ENCODE results near the gene BANF2. TPM values are rescaled to one million over a fixed set of nuclear protein-coding genes. Genes with fewer than 3 reads are reported as not detected.

BANF2 gene
- total RNA-seq, 6 experiments from 2014 or later: not detected

GRCh38 chr20:17711267-17711627 lies 11.5 kb downstream of the BANF2 start:
- no peak for TF ChIP-seq CTCF (IDR thresholded peaks at IDR 0.05)
- Mint-ChIP-seq H3K4me1 (ENCODE audit: low read depth) (peaks cover 7% of the 10 kb centered on the region), H3K4me3 (no peak overlapping the region), H3K36me3 (ENCODE audit: low read depth) (no peaks in the 10 kb centered on the region), H3K27ac (no peak overlapping the region), H3K27me3 (ENCODE audit: insufficient read depth) (peaks cover 12% of the 10 kb centered on the region), H3K9me3 (no peaks in the 10 kb centered on the region)
- no peak for DNase-seq

- no peaks in the 10 kb centered on the region for H3K9me3 Mint-ChIP-seq
- H3K27ac Mint-ChIP-seq: no peak overlapping the region
- H3K4me1 Mint-ChIP-seq (ENCODE audit: low read depth): peaks cover 7% of the 10 kb centered on the region
- H3K4me3 Mint-ChIP-seq: no peak overlapping the region
- H3K27me3 Mint-ChIP-seq (ENCODE audit: insufficient read depth): peaks cover 12% of the 10 kb centered on the region
- H3K36me3 Mint-ChIP-seq (ENCODE audit: low read depth): no peaks in the 10 kb centered on the region
- DNase-seq: no peak
- no peak for TF ChIP-seq CTCF (IDR thresholded peaks at IDR 0.05)
Measured at GRCh38 chr20:17712201-17712600, 12.4 kb downstream of the BANF2 start.

- Mint-ChIP-seq H3K4me1 (ENCODE audit: low read depth) (peaks cover 7% of the 10 kb centered on the region), H3K27me3 (ENCODE audit: insufficient read depth) (peaks cover 12% of the 10 kb centered on the region), H3K27ac (no peak overlapping the region), H3K9me3 (no peaks in the 10 kb centered on the region), H3K36me3 (ENCODE audit: low read depth) (no peaks in the 10 kb centered on the region), H3K4me3 (no peak overlapping the region)
- DNase-seq: no peak
- TF ChIP-seq CTCF (IDR thresholded peaks at IDR 0.05): no peak
Measured at GRCh38 chr20:17712708-17713107, 12.9 kb downstream of the BANF2 start.

- Mint-ChIP-seq H3K9me3 (no peaks in the 10 kb centered on the region), H3K4me3 (no peak overlapping the region), H3K4me1 (ENCODE audit: low read depth) (peaks cover 7% of the 10 kb centered on the region), H3K27ac (no peak overlapping the region), H3K36me3 (ENCODE audit: low read depth) (no peaks in the 10 kb centered on the region), H3K27me3 (ENCODE audit: insufficient read depth) (peaks cover 12% of the 10 kb centered on the region)
- no peak for DNase-seq
- TF ChIP-seq CTCF (IDR thresholded peaks at IDR 0.05): no peak
Measured at GRCh38 chr20:17714597-17714996, 14.8 kb downstream of the BANF2 start.

GRCh38 chr20:17715075-17715474 lies 15.3 kb downstream of the BANF2 start:
- Mint-ChIP-seq H3K36me3 (ENCODE audit: low read depth) (no peaks in the 10 kb centered on the region), H3K9me3 (no peaks in the 10 kb centered on the region), H3K27me3 (ENCODE audit: insufficient read depth) (peaks cover 10% of the 10 kb centered on the region), H3K27ac (no peak overlapping the region), H3K4me1 (ENCODE audit: low read depth) (peaks cover 7% of the 10 kb centered on the region), H3K4me3 (no peak overlapping the region)
- DNase-seq: no peak
- no peak for TF ChIP-seq CTCF (IDR thresholded peaks at IDR 0.05)

- no peaks in the 10 kb centered on the region for H3K4me1 Mint-ChIP-seq (ENCODE audit: low read depth)
- H3K9me3 Mint-ChIP-seq: no peaks in the 10 kb centered on the region
- peaks cover 13% of the 10 kb centered on the region for H3K27me3 Mint-ChIP-seq (ENCODE audit: insufficient read depth)
- H3K36me3 Mint-ChIP-seq (ENCODE audit: low read depth): no peaks in the 10 kb centered on the region
- DNase-seq: no peak
- no peak overlapping the region for H3K4me3 Mint-ChIP-seq
- TF ChIP-seq CTCF (IDR thresholded peaks at IDR 0.05): no peak
- H3K27ac Mint-ChIP-seq: no peak overlapping the region
Measured at GRCh38 chr20:17716331-17716730, 16.6 kb downstream of the BANF2 start.
